ENCODE measurements around the gene CD300LF. TPM values are rescaled to one million over a fixed set of nuclear protein-coding genes. Genes with fewer than 3 reads are reported as not detected.

The CD300LF gene
- total and polyA plus RNA-seq, 9 of the 15 experiments (the other 6 are each of a cell fraction or from before 2014, with no cell fraction given): not detected

GRCh38 chr17:74744714-74745547, 32.2 kb upstream of the CD300LF start (continued):
- no peak for TF ChIP-seq ZNF175 (CRISPR knock-in tag; IDR thresholded peaks at IDR 0.05; ENCODE audit: low read depth)
- TF ChIP-seq ZNF589 (CRISPR knock-in tag; IDR thresholded peaks at IDR 0.05; ENCODE audit: low read depth): no peak
- peak; percentile 90 for TF ChIP-seq XRCC5 (IDR thresholded peaks at IDR 0.05; ENCODE audit: low read depth, low read length)
- TF ChIP-seq ZNF316 (IDR thresholded peaks at IDR 0.05): no peak
- no peak for TF ChIP-seq SNRNP70 (optimal IDR thresholded peaks at IDR 0.05; ENCODE audit: low read depth, low read length)
- TF ChIP-seq ZNF140 (CRISPR knock-in tag; IDR thresholded peaks at IDR 0.05): no peak
- TF ChIP-seq ZNF324 (CRISPR knock-in tag; IDR thresholded peaks at IDR 0.05): no peak
- no peak for TF ChIP-seq HNRNPLL (IDR thresholded peaks at IDR 0.05; ENCODE audit: low read depth, low read length, poor library complexity, severe bottlenecking)
- no peak for TF ChIP-seq NFE2 (IDR thresholded peaks at IDR 0.05; ENCODE audit: low read depth)
- TF ChIP-seq BRD9 (IDR thresholded peaks at IDR 0.05; ENCODE audit: low read depth, partially characterized antibody): no peak
- TF ChIP-seq HMG20B (CRISPR knock-in tag; IDR thresholded peaks at IDR 0.05): no peak
- TF ChIP-seq, protein P1, sequence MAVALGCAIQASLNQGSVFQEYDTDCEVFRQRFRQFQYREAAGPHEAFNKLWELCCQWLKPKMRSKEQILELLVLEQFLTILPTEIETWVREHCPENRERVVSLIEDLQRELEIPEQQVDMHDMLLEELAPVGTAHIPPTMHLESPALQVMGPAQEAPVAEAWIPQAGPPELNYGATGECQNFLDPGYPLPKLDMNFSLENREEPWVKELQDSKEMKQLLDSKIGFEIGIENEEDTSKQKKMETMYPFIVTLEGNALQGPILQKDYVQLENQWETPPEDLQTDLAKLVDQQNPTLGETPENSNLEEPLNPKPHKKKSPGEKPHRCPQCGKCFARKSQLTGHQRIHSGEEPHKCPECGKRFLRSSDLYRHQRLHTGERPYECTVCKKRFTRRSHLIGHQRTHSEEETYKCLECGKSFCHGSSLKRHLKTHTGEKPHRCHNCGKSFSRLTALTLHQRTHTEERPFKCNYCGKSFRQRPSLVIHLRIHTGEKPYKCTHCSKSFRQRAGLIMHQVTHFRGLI (CRISPR knock-in tag; IDR thresholded peaks at IDR 0.05): no peak
- no peak for TF ChIP-seq ZNF174 (CRISPR knock-in tag; IDR thresholded peaks at IDR 0.05)
- TF ChIP-seq, protein P2, sequence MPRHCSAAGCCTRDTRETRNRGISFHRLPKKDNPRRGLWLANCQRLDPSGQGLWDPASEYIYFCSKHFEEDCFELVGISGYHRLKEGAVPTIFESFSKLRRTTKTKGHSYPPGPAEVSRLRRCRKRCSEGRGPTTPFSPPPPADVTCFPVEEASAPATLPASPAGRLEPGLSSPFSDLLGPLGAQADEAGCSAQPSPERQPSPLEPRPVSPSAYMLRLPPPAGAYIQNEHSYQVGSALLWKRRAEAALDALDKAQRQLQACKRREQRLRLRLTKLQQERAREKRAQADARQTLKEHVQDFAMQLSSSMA (CRISPR knock-in tag; IDR thresholded peaks at IDR 0.05): no peak
- TF ChIP-seq ARHGAP35 (IDR thresholded peaks at IDR 0.05; ENCODE audit: partially characterized antibody): no peak
- no peak for TF ChIP-seq ZC3H8 (IDR thresholded peaks at IDR 0.05)
- TF ChIP-seq ZNF766 (CRISPR knock-in tag; conservative IDR thresholded peaks at IDR 0.05): no peak
- TF ChIP-seq HDGF (IDR thresholded peaks at IDR 0.05): peak; percentile 77
- TF ChIP-seq ZFP30 (CRISPR knock-in tag; IDR thresholded peaks at IDR 0.05; ENCODE audit: borderline replicate concordance): no peak
- no peak for TF ChIP-seq NUFIP1 (IDR thresholded peaks at IDR 0.05; ENCODE audit: partially characterized antibody)
- TF ChIP-seq FOS (IDR thresholded peaks at IDR 0.05; ENCODE audit: extremely low read depth, insufficient read length): no peak
- TF ChIP-seq KAT7 (CRISPR knock-in tag; IDR thresholded peaks at IDR 0.05; ENCODE audit: borderline replicate concordance): no peak
- TF ChIP-seq, protein P3, sequence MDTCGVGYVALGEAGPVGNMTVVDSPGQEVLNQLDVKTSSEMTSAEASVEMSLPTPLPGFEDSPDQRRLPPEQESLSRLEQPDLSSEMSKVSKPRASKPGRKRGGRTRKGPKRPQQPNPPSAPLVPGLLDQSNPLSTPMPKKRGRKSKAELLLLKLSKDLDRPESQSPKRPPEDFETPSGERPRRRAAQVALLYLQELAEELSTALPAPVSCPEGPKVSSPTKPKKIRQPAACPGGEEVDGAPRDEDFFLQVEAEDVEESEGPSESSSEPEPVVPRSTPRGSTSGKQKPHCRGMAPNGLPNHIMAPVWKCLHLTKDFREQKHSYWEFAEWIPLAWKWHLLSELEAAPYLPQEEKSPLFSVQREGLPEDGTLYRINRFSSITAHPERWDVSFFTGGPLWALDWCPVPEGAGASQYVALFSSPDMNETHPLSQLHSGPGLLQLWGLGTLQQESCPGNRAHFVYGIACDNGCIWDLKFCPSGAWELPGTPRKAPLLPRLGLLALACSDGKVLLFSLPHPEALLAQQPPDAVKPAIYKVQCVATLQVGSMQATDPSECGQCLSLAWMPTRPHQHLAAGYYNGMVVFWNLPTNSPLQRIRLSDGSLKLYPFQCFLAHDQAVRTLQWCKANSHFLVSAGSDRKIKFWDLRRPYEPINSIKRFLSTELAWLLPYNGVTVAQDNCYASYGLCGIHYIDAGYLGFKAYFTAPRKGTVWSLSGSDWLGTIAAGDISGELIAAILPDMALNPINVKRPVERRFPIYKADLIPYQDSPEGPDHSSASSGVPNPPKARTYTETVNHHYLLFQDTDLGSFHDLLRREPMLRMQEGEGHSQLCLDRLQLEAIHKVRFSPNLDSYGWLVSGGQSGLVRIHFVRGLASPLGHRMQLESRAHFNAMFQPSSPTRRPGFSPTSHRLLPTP (IDR thresholded peaks at IDR 0.05; ENCODE audit: borderline replicate concordance, extremely low read depth, insufficient read length): no peak

Measured in K562 (cell line).